ENCODE measurements around the gene SYCN.
"Not testable (repeated sequence)": the region's sequence is repeated elsewhere in the genome, so short reads cannot be mapped to it uniquely, and the experiment has no call there.

SYCN gene

GRCh38 chr19:39203372-39204341, at the start of gene SYCN:
Gene SYCN (minus strand): TSS chr19:39204263. CDS start chr19:39204254, 9 bp downstream.
- DNase-seq = no peak

GRCh38 chr19:39253374-39254149, 49.5 kb upstream of the SYCN start:
- DNase-seq = no peak

GRCh38 chr19:39252458-39252857, 48.4 kb upstream of the SYCN start:
- DNase-seq = no peak

GRCh38 chr19:39251846-39252245, 47.8 kb upstream of the SYCN start:
- DNase-seq = no peak

GRCh38 chr19:39251081-39251480, 47.0 kb upstream of the SYCN start:
- no peak for DNase-seq

- DNase-seq = no peak
Observed at GRCh38 chr19:39248806-39249205, 44.7 kb upstream of the SYCN start, which contains the start of gene IFNL4. Gene IFNL4 (minus strand): TSS chr19:39248856.

GRCh38 chr19:39247701-39248664, 43.9 kb upstream of the SYCN start:
- no peak for DNase-seq

- peak; percentile 15 for DNase-seq
Observed at GRCh38 chr19:39246951-39247669, 43.0 kb upstream of the SYCN start.

- not testable (repeated sequence) for DNase-seq
Observed at GRCh38 chr19:39245166-39245565, 41.1 kb upstream of the SYCN start.

- DNase-seq = not testable (repeated sequence)
Observed at GRCh38 chr19:39244410-39245100, 40.5 kb upstream of the SYCN start, which contains the start of gene IFNL3. Gene IFNL3 (minus strand): TSS chr19:39245006. CDS start chr19:39244967, 39 bp downstream.

GRCh38 chr19:39243741-39244140, 39.7 kb upstream of the SYCN start:
- not testable (repeated sequence) for DNase-seq

GRCh38 chr19:39240421-39240820, 36.4 kb upstream of the SYCN start:
- DNase-seq = no peak

GRCh38 chr19:39238944-39239343, 34.9 kb upstream of the SYCN start:
- no peak for DNase-seq

GRCh38 chr19:39238209-39238608, 34.1 kb upstream of the SYCN start:
- DNase-seq = no peak

GRCh38 chr19:39237200-39238184, 33.4 kb upstream of the SYCN start:
- peak; percentile 6 for DNase-seq

- no peak for DNase-seq
Observed at GRCh38 chr19:39236527-39236926, 32.5 kb upstream of the SYCN start.

- no peak for DNase-seq
Observed at GRCh38 chr19:39232708-39233107, 28.6 kb upstream of the SYCN start.

- DNase-seq = no peak
Observed at GRCh38 chr19:39230096-39230764, 26.2 kb upstream of the SYCN start.

- DNase-seq = no peak
Observed at GRCh38 chr19:39224910-39225309, 20.8 kb upstream of the SYCN start.

All from EL (cell line).